Panc1 (cell line): ENCODE measurements around the gene RER1. TPM values are rescaled to one million over a fixed set of nuclear protein-coding genes. Genes with fewer than 3 reads are reported as not detected.
A peak's percentile ranks its signal among the peaks of the same experiment; 100 is the strongest.

ENCODE experiments used
- ATAC-seq: fragments of 200-7000 bp; cut with Tn5 transposase; 2 replicates; pipeline ENCODE4 v1.9.1; 2020; ENCODE audit warnings: mild to moderate bottlenecking, moderate library complexity
- BruUV-seq: library from RNA; stranded (reverse); fragments of 400-500 nt; replicated peaks from 2 replicates; lab custom pipeline; 2021; lab: Mats Ljungman, UMichigan
- CTCF ChIA-PET: fragments of 300-600 bp; sonication (Branson Sonifier 250); formaldehyde crosslinking; loops from one replicate; lab custom pipeline; 2022; ENCODE audit warnings: antibody characterized with exemption; lab: Charles Lee
- POLR2A ChIA-PET: fragments of 300-600 bp; sonication (Branson Sonifier 250); formaldehyde crosslinking; loops from one replicate; lab custom pipeline; 2022; ENCODE audit warnings: antibody characterized with exemption; lab: Charles Lee
- DNase-seq: peaks from one replicate; pipeline ENCODE4 v3.0.0-alpha.2; 2010; ENCODE audit warnings: low read depth, low spot score
- H3K27ac ChIP-seq: 2 replicates; pipeline ENCODE4 v1.5.1; 2011; ENCODE audit warnings: mild to moderate bottlenecking, low read length, inconsistent platforms
- H3K27me3 ChIP-seq: fragments of 200-500 bp; sonication (Bioruptor generic); 2 replicates; pipeline ENCODE4 v1.6.0; 2014; ENCODE audit warnings: low read length, inconsistent platforms; ENCODE audit not compliant: control insufficient read depth, insufficient read depth
- H3K36me3 ChIP-seq: fragments of 200-500 bp; sonication (Bioruptor generic); 2 replicates; pipeline ENCODE4 v1.5.1; 2014; ENCODE audit warnings: inconsistent platforms, mild to moderate bottlenecking, low read length, moderate library complexity; ENCODE audit not compliant: control insufficient read depth, insufficient read depth
- H3K4me1 ChIP-seq: 2 replicates; pipeline ENCODE4 v1.5.1; 2011; ENCODE audit warnings: inconsistent platforms, mild to moderate bottlenecking, low read length, moderate library complexity; ENCODE audit not compliant: control insufficient read depth, insufficient read depth
- H3K4me3 ChIP-seq, 2 experiments: 2 replicates each; pipeline ENCODE4 v1.5.1; 2011 to 2012; ENCODE audit warnings: low read depth in 2 of 2, low read length in 2 of 2, mild to moderate bottlenecking in 2 of 2, inconsistent platforms in 1 of 2, moderate library complexity in 1 of 2
- H3K9me3 ChIP-seq: fragments of 200-500 bp; sonication (Bioruptor generic); 2 replicates; pipeline ENCODE4 v1.5.1; 2014; ENCODE audit warnings: low read depth, mild to moderate bottlenecking, inconsistent platforms, low read length, moderate library complexity; ENCODE audit not compliant: control insufficient read depth, insufficient read depth
- CTCF ChIP-seq: fragments of 450-650 bp; IDR thresholded peaks from 2 replicates; pipeline ENCODE4 v1.5.1; 2017; ENCODE audit warnings: mild to moderate bottlenecking
- POLR2AphosphoS5 ChIP-seq: IDR thresholded peaks from 2 replicates; pipeline ENCODE4 v1.6.1; 2012; ENCODE audit warnings: mild to moderate bottlenecking, low read depth, low read length, moderate library complexity
- SIN3A ChIP-seq: IDR thresholded peaks from 2 replicates; pipeline ENCODE4 v1.6.1; 2012; ENCODE audit warnings: low read depth, mild to moderate bottlenecking, low read length, moderate library complexity, borderline replicate concordance; ENCODE audit not compliant: insufficient read depth
- TCF7L2 ChIP-seq: IDR thresholded peaks from 2 replicates; pipeline ENCODE4 v1.6.1; 2011; ENCODE audit warnings: mild to moderate bottlenecking, low read depth, low read length, inconsistent platforms
- in situ Hi-C: cut with HindIII; loops from 2 replicates; pipeline ENCODE4 v1.10.0; 2016; ENCODE audit warnings: low sequenced_read_pairs, low pct_unique_long_range_greater_than_20kb
- intact Hi-C: fragments of 100-400 bp; cut with micrococcal nuclease; formaldehyde crosslinking; loops from one replicate; pipeline ENCODE4 v1.10.0; 2022; ENCODE audit not compliant: unreplicated experiment
- total RNA-seq: library from RNA; stranded (reverse); gene quantifications from one replicate; pipeline ENCODE4 v1.2.1, GENCODE V29; 2021; ENCODE audit not compliant: unreplicated experiment
- TF ChIP-seq, protein P1 (sequence below), 2 experiments: IDR thresholded peaks; 2 replicates each; pipeline ENCODE4 v1.6.1; 2011 to 2012; ENCODE audit warnings: low read depth in 2 of 2, control low read depth in 1 of 2, low read length in 1 of 2, mild to moderate bottlenecking in 1 of 2, moderate library complexity in 1 of 2; ENCODE audit not compliant: insufficient read depth in 1 of 2

Gene RER1
- total RNA-seq, 1 experiment from 2014 or later, result 235 TPM

- Histone ChIP-seq H3K9me3 (no peaks in the 10 kb centered on the region), H3K27me3 (no peaks in the 10 kb centered on the region), H3K36me3 (no peaks in the 10 kb centered on the region), H3K4me3 (no peak overlapping the region), H3K27ac (0 out of 2 replicates have a peak overlapping the region, but pooled peaks have one; percentile 34), H3K4me1 (peaks cover 42% of the 10 kb centered on the region)
- intact Hi-C loops (no loop called here), in situ Hi-C loops (no loop called here)
- ChIA-PET POLR2A (no interaction called here), CTCF (no interaction called here)
- ATAC-seq (no peak), DNase-seq (no peak)
- BruUV-seq, result no TSS peak
- TF ChIP-seq CTCF, result no peak
- TF ChIP-seq, protein P1, sequence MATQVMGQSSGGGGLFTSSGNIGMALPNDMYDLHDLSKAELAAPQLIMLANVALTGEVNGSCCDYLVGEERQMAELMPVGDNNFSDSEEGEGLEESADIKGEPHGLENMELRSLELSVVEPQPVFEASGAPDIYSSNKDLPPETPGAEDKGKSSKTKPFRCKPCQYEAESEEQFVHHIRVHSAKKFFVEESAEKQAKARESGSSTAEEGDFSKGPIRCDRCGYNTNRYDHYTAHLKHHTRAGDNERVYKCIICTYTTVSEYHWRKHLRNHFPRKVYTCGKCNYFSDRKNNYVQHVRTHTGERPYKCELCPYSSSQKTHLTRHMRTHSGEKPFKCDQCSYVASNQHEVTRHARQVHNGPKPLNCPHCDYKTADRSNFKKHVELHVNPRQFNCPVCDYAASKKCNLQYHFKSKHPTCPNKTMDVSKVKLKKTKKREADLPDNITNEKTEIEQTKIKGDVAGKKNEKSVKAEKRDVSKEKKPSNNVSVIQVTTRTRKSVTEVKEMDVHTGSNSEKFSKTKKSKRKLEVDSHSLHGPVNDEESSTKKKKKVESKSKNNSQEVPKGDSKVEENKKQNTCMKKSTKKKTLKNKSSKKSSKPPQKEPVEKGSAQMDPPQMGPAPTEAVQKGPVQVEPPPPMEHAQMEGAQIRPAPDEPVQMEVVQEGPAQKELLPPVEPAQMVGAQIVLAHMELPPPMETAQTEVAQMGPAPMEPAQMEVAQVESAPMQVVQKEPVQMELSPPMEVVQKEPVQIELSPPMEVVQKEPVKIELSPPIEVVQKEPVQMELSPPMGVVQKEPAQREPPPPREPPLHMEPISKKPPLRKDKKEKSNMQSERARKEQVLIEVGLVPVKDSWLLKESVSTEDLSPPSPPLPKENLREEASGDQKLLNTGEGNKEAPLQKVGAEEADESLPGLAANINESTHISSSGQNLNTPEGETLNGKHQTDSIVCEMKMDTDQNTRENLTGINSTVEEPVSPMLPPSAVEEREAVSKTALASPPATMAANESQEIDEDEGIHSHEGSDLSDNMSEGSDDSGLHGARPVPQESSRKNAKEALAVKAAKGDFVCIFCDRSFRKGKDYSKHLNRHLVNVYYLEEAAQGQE (IDR thresholded peaks at IDR 0.05; ENCODE audit: insufficient read depth in 1 of 2, low read depth in 2 of 2, low read length in 1 of 2), result no peak
- TF ChIP-seq SIN3A, result no peak
- TF ChIP-seq POLR2AphosphoS5, result no peak
- no peak for TF ChIP-seq TCF7L2
These were observed 50.1 kb downstream of the RER1 start for GRCh38 chr1:2441746-2442145.

DNA sequence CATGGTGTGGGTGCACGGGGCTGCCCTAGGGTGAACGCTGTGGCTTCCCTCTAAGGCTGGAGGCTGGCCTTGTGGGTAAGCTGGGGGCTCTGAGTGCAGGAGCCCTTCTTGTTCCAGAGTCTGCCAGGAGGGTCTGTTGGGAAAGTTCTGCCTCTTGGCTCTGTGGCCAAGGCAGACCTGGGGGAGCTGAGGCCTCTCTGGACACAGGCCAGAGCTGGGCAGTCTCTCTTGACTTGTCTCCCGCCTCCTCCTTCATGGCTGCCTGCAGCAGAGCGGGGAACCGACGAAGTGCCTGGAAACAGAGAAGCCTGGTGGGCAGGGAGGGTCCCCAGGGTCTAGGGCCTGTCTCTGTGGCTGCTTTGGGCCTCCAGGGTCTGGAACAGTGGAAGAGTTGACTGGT is 51.0 kb downstream of the RER1 start:
- Histone ChIP-seq H3K27ac (peak overlapping the region; percentile 63), H3K9me3 (no peaks in the 10 kb centered on the region), H3K36me3 (no peaks in the 10 kb centered on the region), H3K4me1 (peaks cover 51% of the 10 kb centered on the region), H3K4me3 (no peak overlapping the region), H3K27me3 (no peaks in the 10 kb centered on the region)
- DNase-seq (no peak), ATAC-seq (no peak)
- ChIA-PET CTCF (no interaction called here), POLR2A (no interaction called here)
- intact Hi-C loops (no loop called here), in situ Hi-C loops (no loop called here)
- BruUV-seq, result no TSS peak
- TF ChIP-seq, protein P1 (IDR thresholded peaks at IDR 0.05; ENCODE audit: insufficient read depth in 1 of 2, low read depth in 2 of 2, low read length in 1 of 2), result no peak
- TF ChIP-seq TCF7L2 (no peak), CTCF (no peak), POLR2AphosphoS5 (no peak), SIN3A (no peak)
